ENCODE results near the gene MACROH2A2.
"Not testable (repeated sequence)": the region's sequence is repeated elsewhere in the genome, so short reads cannot be mapped to it uniquely, and the experiment has no call there.

MACROH2A2 gene

DNA sequence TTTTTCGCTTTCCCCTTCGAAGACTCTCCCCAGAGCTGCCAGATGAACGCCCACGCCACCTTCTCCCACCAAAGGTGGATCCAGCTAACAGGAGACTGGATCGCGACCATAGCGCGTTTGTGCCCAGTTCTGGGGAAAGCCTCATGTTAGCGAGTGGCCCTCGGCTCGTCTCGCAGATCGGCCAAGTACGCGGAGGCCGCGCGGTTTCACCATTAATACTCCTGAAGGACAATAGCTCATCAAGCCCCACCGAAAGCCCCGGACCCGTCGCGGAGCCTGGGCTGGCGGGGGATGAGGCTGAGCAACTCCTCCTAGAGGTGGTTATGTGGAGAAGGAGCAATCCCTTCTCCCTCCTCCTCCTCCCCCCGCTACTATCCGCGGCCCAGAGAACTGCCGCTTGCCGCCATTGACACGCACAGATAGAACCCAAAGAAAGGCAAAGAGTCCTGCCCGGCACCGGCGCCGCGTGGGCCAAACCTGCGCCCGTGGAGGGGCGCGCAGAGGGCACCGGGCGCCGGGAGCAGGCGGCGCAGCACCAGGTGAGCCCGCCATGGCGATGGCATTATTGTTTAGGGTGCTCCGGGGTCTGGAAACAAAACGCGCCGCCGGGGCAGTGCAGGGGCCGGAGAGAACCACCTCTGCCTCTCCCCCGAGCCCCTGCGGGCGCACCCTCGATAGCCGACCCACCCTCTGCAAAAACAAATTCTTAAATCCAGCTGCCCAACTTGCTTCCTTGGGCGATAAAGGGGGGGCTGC is at the start of gene MACROH2A2:
Gene MACROH2A2, plus strand, starts transcription at position 385 of the 756 bp plus-strand sequence. CDS start 22,813 bp downstream, outside the sequence.
- ATAC-seq = no peak

DNA sequence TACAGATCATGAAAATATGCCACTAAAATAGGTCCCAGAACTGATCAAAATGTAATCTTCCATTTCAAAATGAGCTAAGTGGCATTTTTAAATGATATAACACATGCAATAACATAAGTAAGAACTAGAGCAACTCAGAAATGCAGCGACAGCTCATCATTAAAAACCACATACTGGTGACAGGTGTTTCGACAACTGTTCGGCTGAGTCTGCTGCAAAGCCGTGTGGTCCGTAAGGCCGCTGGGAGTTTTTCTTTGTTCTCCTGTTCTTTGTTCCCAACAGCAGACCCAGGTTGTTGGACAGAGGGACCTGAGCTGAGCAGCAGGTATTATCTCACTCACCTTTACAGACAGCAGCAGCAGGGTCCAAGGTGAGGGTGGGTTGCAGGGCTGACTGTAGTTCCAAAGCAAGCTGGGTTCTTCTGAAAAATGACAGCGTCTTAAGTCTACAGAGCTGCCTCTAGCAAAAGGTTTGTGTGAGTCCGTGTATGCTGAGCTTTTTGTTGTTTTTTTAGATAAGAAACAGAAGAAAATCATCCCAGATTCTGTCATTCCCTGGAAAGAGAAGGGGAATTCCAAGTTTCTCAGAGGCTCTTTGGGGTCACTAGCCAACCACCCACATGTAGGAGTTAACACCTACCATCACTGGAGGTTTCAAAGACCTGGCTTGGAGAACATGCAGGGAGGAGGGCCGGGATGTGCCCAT is 45.4 kb upstream of the MACROH2A2 start:
- ATAC-seq = no peak

DNA sequence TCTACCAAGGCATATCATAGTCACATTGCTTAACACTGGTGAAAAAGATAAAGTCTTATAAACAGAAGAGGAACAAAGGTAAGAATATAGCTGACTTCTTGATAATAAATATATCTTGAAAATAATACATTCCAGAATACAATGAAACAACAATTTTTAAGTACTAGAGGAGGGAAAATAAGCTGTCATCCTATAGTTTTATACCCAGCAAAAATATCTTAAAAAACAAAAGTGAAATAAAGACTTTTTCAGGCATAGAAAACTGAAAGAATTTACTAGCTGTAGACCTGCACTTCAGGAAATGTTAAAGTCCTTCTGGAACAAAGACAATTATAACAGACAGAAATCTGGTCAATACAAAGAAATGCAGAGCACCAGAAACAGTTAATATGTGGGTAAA is 21.4 kb upstream of the MACROH2A2 start:
- ATAC-seq = no peak

DNA sequence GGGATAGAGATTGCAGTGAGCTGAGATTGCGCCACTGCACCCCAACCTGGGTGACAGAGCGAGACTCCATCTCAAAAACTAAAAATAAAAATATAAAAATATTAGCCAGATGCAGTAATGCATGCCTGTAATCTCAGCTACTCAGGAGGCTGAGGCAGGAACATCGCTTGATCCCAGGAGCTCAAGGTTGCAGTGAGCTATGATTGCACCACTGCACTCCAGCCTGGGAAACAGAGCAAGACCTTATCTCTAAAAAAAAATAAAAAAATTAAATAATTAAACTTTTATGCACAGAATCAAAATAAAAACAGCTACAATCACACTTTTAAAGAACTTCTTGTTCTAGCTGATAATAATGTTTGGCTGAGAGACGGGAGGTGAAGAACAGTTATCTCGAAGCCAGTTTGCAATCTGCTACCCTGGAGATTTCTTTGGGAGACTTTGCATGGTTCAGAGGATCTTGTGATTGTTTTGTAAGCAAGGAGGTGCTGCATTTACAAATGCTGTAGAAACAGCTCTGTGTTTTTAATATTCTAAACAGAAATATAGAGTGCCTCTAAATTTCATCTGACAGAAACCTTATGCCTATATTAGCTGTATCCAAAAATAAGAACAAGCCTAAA is 19.9 kb upstream of the MACROH2A2 start:
- no peak for ATAC-seq

DNA sequence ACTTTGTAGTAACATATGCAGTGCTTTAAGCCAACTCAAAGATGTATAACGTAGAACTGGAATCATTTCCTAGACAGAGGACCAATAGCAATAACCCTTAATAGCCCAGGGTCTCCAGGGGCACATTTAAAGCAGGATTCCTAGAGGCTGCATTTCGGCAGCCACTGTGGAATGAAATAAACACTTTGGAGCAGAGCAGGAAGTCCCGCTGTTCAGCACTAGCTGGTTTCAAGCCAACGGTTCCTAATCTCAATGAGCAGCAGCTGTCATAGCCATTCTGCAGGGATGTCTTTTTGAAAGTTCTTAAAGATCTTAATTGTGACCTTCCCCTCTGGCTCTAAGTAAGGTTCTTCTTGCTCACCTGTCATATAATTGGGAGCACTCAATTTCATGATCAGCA is 18.4 kb upstream of the MACROH2A2 start:
- no peak for ATAC-seq

DNA sequence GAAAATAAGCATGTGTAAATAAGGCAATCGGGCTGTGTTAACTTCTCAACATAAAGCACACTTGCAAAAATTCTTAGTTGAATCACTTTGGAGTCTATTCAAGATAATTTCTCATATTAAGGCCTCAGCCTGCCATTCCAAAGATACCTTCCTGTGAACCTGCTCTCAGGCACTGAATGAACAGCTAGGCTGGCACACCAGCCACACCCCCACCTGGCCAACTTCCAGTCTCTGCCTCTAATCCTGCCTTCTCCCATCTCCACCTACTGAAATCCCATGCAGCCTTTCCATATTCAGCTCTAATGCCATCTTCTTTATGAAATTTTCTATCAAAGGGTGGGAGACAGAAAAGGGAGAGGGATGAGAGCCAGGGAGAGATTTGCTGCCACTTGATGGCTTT is 17.1 kb upstream of the MACROH2A2 start:
- ATAC-seq = no peak

DNA sequence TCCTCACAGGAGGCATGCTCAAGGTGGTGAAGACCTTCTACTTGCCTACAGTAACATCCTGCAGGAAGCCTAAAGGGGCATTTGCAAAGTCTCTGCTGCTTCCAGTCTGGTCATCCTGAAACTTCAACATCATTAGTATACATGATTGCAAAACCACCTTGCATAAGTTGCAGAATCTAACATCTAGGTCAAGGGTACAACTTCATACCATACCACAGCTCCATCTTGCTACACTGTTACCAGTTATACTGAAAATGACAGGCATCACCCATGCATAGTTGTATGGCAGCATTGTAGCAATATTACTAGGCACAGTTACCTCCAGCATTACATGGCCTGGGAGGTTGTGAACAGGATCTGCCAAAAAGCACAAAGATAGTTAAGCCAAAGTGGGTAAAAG is 13.7 kb upstream of the MACROH2A2 start:
- ATAC-seq = no peak

DNA sequence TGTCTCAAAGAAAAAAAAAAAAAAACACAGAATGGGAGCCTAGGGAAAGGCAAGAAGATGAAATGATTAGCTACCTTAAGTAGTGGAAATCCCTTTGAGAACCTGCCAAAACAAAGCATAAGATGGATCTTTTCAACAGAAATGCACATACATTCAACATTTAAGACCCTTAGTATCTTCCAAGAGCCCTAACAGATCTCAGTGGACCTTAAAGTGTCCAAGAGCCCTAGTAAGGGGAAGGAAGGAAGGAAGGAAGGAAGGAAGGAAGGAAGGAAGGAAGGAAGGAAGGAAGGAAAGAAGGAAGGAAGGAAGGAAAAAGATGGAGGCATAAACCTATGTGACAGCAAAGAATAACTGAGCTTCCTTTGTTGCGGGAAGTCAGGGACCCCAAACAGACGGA is 11.6 kb upstream of the MACROH2A2 start:
- no peak for ATAC-seq

DNA sequence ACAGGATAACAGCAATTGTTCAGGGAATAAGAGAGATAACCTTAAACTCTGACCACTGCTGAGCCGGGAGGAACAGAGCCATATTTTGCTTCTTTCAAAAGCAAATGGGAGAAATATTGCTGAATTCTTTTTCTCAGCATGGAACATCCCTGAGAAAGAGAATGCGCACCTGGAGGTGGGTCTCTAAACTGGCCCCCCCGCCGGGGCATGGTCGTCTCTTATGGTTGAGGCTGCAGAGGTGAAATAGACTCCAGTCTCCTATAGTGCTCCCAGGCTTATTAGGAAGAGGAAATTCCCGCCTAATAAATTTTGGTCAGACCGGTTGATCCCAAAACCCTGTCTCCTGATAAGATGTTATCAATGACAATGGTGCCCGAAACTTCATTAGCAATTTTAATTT is 10.9 kb upstream of the MACROH2A2 start:
- ATAC-seq = not testable (repeated sequence)

DNA sequence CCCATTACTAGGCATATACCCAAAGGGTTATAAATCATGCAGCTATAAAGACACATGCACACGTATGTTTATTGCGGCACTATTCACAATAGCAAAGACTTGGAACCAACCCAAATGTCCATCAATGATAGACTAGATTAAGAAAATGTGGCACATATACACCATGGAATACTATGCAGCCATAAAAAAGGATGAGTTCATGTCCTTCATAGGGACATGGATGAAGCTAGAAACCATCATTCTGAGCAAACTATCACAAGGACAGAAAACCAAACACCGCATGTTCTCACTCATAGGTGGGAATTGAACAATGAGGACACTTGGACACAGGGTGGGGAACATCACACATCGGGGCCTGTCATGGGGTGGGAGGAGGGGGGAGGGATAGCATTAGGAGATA is 5.6 kb upstream of the MACROH2A2 start:
- not testable (repeated sequence) for ATAC-seq

DNA sequence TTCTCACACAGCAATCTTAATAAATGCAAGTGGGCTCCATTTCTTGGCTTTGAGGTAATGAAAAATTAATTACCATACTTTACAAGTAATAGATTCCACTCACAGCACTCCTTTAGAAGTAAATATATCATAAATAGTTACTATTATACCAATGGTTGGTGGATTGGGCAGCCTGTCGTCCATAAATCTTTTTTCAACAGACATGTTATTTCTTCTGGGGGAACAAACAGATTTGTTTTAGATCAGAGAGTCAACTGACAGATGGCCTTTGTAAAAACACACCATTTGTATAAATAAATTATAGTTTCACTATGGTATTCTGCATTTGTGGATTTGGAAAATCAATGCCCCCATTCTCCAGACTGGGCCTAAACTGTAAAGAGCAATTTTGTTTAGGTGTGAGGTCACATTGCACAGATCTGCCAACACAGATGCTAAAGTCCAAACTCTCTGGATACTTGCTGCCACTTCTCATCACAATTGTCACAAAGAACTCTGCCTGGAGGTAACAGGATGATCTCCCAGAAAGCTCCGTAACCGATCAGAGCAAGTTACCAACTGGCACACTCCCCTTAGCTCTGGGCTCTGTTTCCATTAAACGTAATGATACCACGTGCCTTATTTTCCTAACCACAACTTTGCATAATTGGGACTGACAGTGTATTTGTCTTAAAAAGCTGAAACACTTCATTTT is 4.5 kb upstream of the MACROH2A2 start:
- ATAC-seq = no peak

DNA sequence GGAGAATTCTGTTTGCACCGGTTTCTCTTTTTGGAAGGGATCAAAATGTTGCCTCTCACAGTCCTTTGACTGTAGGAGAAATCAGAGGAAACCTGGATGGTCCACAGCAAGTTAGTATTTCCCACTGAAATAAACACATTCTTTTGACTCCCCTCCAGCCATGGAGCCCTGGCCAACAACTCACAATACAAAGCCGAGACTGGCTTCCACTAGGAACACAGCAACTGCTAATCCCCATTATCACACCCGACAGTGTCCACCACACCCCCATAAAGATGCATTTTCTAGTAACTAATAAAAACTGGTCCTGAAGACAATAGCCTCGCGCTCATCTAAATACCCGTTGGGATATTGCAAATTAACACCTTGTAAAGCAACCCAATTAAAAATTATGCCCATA is 798 bp upstream of the MACROH2A2 start:
- no peak for ATAC-seq

DNA sequence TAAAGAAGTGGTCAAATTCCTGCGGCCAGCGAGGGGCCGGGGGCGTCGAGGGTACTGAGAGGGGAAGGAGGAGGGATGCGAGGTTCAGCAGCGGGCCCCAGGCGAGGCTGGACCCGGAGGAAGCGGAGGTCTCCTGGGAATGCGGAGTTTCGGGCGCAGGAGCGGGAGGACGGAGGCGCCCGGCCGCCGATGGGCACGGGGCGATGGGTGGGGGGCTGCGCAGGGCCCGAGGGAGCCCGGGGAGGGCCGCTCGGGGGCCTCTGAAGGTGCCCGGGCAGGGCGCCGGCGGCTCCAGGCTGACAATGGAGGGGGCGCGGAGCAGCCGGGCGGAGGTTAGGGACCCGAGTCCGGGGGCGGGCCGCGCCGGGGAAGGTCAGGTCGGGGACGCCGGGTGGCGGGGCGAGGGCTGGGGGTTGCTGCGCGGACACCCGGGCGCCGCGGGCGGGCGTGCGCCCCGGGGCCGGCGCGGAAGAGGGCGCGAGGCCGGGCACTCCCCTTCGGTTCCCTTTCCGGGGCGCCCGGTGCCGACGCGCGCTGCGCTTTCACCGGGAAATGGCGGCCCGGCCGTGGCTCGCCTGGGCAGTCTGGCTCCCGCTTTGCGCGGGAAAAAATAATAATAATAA is 683 bp downstream of the MACROH2A2 start:
- ATAC-seq = no peak

DNA sequence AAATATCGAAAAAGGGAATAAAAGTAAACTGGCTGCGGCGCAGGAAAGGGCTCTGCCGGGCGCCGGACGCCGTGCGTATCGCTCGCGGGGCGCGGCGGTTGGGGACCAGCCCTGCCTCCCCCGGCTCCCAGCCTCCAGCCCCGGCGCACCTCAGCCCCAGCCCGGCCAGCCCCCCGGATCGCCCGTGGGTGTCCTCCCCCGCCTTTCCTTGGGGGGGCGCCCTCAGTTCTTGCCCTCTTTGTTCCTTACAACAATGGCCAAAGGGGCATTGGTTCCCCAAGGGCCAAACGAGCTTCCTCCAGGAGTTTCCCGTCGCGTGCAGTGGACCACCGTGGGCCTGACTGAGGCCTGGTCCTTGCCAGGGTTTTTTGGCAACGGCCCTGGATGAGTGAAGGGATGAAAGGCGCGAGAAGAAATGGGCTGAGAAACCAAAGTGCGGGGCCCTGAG is 1.2 kb downstream of the MACROH2A2 start:
- no peak for ATAC-seq

DNA sequence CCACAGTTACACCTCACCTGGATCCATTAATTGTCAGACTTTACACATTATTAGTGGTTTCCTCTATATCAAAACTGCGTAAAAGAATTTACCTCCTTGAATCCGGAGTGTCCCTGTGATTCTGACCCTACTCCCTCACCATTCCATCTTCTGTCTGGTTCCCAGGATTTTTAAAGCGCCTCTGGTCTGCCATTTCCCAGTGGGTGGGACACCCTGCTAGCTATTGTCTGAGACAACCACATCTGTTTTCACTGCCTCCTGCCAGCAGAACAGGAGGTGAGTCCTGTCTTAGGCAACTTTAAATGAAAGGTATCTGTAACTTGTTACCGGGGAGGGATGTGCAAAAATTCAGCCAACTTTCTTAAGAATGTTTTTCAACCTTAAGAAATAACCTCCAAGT is 2.3 kb downstream of the MACROH2A2 start:
- no peak for ATAC-seq

DNA sequence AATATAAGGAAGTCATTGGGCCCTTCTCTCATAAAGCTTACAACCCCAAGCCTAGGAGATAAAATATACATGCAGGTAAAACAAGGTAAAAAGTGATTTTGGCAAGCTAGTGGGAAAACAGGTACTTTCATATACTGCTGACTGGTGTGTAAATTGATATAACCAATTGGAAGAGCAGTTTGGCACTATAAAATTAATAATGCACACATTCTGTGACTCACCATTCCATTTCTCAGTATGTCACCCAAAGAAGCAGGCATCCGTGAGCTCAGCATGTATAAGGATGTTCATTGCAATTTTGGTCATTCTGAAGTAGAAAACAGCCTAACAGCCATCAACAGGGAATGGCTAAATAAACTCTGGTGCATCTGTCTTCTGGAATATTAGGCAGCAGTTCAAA is 2.9 kb downstream of the MACROH2A2 start:
- no peak for ATAC-seq

DNA sequence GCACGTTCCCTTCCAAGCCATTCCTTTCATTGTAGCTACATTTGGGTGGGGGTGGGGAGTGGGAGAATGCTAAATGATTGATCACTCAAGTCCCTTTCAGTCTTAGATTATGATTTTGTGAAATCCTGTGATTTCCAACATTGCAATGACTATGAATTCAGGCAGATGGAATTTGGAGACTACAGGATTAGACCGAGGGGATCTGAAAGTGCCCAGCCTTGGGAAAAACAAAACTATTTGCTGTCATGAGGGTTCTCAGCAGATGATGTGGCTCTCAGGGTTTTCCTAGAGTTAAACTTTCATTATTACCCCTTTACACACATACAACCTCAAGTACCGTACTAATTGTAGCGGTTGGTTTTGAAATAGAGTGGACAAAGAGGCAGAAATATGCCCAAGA is 4.7 kb downstream of the MACROH2A2 start:
- no peak for ATAC-seq

DNA sequence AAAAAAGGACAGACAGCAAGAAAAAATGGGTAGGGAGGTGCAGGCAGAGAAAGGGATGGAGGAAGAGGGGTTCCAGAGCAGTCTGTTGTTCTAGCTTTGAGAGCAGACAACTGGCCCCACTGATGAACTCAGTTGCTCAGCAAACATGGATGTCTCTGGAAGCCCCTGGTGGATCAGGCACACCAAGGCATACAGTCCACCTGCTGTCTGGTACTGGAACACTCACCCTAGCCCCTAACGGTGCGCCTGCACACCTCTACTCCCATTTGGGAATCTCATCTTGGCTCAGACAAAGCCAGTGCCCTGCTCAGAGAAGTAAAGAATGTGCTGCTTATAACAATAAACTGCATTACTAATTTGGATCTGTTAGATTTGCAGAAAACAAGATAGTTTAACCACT is 7.7 kb downstream of the MACROH2A2 start:
- no peak for ATAC-seq

DNA sequence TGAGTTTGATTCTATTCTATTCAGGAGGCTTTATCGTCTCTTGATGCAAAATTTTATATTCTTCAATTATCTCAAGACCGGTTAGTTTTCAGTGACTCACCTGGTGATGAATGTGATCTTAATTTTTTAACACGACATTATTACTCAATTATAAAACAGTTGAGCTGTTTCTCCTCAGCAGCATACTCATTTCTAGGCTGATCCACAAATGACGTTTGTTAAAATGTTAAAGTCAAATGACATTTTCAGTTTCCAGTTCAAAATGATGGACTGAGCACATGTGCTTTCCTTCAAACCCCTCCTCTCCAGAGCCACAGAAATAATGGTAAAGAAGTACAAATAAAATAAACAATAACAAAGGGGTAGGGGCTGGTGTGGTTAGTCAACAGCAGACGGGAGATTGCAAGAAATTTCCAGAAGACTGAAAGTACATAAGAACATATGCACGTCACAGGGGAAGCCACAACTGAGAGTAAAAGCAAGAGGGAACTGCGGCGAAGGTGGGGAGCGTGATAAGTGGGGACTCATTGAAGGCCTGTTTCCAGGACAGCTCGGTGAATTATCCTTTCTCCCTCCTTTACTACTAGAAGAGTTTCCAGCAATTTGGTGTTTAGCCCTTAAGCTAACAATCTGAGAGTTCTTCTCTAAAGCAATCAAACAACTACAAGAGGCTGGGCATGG is 10.9 kb downstream of the MACROH2A2 start:
- ATAC-seq = peak in 1 of 2 donors; percentile 58

DNA sequence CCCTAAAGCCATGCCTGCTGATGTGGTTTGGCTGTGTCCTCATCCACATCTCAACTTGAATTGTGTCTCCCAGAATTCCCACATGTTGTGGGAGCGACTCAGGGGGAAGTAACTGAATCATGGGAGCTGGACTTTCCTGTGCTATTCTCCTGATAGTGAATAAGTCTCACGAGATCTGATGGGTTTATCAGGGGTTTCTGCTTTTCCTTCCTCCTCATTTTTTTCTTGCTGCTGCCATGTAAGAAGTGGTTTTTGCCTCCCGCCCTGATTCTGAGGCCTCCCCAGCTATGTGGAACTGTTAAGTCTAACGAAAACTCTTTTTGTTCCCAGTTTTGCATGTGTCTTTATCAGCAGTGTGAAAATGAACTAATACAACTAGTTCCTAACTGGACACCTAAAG is 11.8 kb downstream of the MACROH2A2 start:
- no peak for ATAC-seq

DNA sequence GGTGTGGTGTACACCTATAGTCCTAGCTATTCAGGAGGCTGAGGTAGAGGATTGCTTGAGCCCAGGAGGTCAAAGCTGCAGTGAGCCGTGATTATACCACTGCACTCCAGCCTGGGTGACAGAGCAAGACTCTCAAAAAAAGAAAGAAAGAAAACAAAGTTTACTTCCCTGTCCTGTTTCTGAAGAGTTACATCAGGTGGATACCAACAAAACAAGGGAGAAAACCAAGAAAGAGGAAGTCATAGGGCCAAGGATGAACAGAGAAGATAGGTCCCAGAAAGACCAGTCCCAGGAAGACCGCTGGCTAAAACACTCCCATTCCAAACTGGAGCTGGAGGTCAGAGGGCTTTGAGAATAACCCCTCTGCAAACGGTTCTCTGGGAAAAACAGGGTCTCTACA is 13.5 kb downstream of the MACROH2A2 start:
- ATAC-seq = no peak

DNA sequence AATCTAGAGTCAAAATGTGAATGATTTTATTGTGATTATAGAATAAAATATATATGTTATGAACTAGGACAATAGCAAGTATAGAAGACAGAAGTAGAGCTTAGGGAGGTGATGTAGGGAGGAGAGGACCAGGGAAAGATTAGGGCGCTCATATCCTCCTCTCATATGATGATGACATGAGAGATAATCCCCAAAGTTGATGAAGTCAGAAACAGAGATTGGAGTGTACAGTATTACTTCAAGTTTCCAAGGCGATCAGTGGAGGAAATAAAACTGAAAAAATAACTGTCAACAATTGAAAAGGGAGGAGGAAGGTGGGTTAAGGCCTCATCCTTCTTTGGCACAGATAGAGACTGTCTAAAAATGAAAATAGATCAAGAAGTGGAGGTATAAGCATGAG is 14.9 kb downstream of the MACROH2A2 start:
- no peak for ATAC-seq
